NT2/D1 (cell line): ENCODE measurements around the gene CYP26B1.

Experiments used
- DNase-seq: peaks from one replicate; pipeline ENCODE4 v3.0.0-alpha.2; 2011; ENCODE audit warnings: low read depth, low spot score
- H3K27me3 ChIP-seq: 2 replicates; pipeline ENCODE4 v1.6.0; 2011; ENCODE audit warnings: mild to moderate bottlenecking; ENCODE audit not compliant: insufficient read length, insufficient read depth
- H3K36me3 ChIP-seq: 2 replicates; pipeline ENCODE4 v1.6.1; 2011; ENCODE audit warnings: mild to moderate bottlenecking, low read length, mixed read lengths; ENCODE audit not compliant: insufficient read depth, insufficient read length
- H3K4me1 ChIP-seq: 2 replicates; pipeline ENCODE4 v1.5.1; 2011; ENCODE audit not compliant: insufficient read depth, insufficient read length
- H3K4me3 ChIP-seq: 2 replicates; pipeline ENCODE4 v1.5.1; 2011; ENCODE audit warnings: low read depth; ENCODE audit not compliant: insufficient read length
- H3K9ac ChIP-seq: 2 replicates; pipeline ENCODE4 v1.6.0; 2011; ENCODE audit warnings: low read depth; ENCODE audit not compliant: insufficient read length
- H3K9me3 ChIP-seq: 2 replicates; pipeline ENCODE4 v1.5.1; 2011; ENCODE audit warnings: mild to moderate bottlenecking, low read length; ENCODE audit not compliant: insufficient read depth
- SUZ12 ChIP-seq: IDR thresholded peaks from 2 replicates; pipeline ENCODE4 v1.6.1; 2011; ENCODE audit not compliant: insufficient read length, insufficient read depth; ENCODE audit errors: extremely low read depth
- YY1 ChIP-seq: IDR thresholded peaks from 2 replicates; pipeline ENCODE4 v1.6.1; 2011; ENCODE audit not compliant: insufficient read length, insufficient read depth
- ZNF274 ChIP-seq: IDR thresholded peaks from 2 replicates; pipeline ENCODE4 v1.6.1; 2011; ENCODE audit warnings: mild to moderate bottlenecking, low read depth, low read length

CYP26B1 gene

DNA sequence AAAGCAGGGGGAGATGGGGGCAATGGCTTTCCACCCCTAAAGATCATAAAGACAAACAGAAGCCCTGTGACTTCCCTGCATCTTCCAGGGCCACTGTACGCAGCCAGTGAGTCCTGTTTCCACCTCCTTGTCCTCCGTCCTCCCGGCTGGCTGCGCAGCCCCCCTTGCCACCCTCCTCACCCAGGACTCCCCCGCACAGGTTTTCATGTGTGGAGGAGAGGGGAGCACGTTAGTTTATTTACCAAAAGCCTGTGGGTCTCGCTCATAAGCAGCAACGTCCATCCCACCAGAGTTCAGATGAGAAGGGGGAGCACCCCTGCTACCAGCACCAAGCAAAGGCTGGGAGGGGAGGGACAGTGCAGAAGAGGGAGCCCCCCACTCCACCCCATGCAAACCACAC, 11.7 kb downstream of the CYP26B1 start:
- peaks cover 7% of the 10 kb centered on the region for H3K4me1 ChIP-seq
- H3K27me3 ChIP-seq, result peaks cover 14% of the 10 kb centered on the region
- no peaks in the 10 kb centered on the region for H3K9me3 ChIP-seq
- no peaks in the 10 kb centered on the region for H3K36me3 ChIP-seq
- TF ChIP-seq SUZ12 (no peak), ZNF274 (no peak), YY1 (no peak)
- no peak overlapping the region for H3K4me3 ChIP-seq
- H3K9ac ChIP-seq, result no peak overlapping the region
- no peak for DNase-seq

DNA sequence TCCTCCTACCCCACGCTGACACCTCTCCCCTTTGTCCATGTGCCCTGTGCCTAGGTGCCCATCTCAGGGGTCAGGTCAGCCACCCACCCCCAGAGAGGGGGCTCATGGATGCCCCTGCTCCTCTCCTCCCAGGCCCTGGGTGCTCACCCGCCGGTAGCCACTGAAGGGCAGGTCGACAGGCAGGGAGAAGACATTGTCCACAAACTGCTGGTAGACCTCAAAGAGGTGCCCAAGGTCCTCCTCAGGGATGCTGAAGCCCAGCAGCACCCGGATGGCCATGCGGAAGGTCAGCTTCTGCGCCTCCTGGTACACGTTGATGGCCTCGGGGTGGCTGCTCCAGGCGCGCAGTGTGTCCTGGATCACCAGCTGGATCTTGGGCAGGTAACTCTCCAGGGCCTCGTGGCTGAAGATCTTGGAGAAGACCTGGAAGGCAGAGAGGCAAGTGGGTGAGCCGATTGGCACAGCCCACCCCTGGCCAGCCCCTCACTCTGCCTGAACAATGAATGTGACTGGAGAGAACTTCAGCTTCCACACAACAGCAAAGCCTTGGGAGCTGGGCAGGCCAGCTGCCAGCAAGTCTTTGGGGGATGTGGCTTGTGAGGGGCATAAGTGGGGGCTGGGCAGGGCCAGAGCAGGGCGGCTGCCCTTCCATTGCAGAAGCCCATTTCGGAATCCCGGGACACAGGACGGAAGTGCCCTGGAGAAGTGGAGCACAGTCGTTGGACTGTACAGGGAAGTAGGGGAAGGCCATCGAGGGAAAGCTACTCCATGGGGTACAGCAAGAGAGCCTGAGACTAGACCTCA, 12.5 kb downstream of the CYP26B1 start:
- H3K4me3 ChIP-seq, result no peak overlapping the region
- H3K36me3 ChIP-seq, result no peaks in the 10 kb centered on the region
- TF ChIP-seq SUZ12 (no peak), ZNF274 (no peak), YY1 (no peak)
- H3K27me3 ChIP-seq, result peaks cover 10% of the 10 kb centered on the region
- DNase-seq, result no peak
- no peak overlapping the region for H3K9ac ChIP-seq
- H3K9me3 ChIP-seq, result no peaks in the 10 kb centered on the region
- H3K4me1 ChIP-seq, result peaks cover 9% of the 10 kb centered on the region

- Histone ChIP-seq H3K36me3 (no peaks in the 10 kb centered on the region), H3K9me3 (no peaks in the 10 kb centered on the region), H3K27me3 (peaks cover 5% of the 10 kb centered on the region), H3K4me3 (no peak overlapping the region), H3K9ac (no peak overlapping the region), H3K4me1 (peaks cover 9% of the 10 kb centered on the region)
- TF ChIP-seq SUZ12 (no peak), ZNF274 (no peak), YY1 (no peak)
- no peak for DNase-seq
Measured at GRCh38 chr2:72134408-72134996, 13.2 kb downstream of the CYP26B1 start.

- Histone ChIP-seq H3K27me3 (peaks cover 5% of the 10 kb centered on the region), H3K9me3 (no peaks in the 10 kb centered on the region), H3K4me3 (no peak overlapping the region), H3K4me1 (peaks cover 9% of the 10 kb centered on the region), H3K36me3 (no peaks in the 10 kb centered on the region), H3K9ac (no peak overlapping the region)
- DNase-seq, result no peak
- TF ChIP-seq ZNF274 (no peak), YY1 (no peak), SUZ12 (no peak)
Measured at GRCh38 chr2:72133721-72134407, 13.8 kb downstream of the CYP26B1 start.

GRCh38 chr2:72132981-72133720, 14.5 kb downstream of the CYP26B1 start:
- DNase-seq, result no peak

GRCh38 chr2:72131916-72132841, 15.5 kb downstream of the CYP26B1 start:
- no peaks in the 10 kb centered on the region for H3K36me3 ChIP-seq
- DNase-seq, result no peak
- H3K4me3 ChIP-seq, result no peak overlapping the region
- TF ChIP-seq SUZ12 (no peak), ZNF274 (no peak), YY1 (no peak)
- H3K27me3 ChIP-seq, result peaks cover 5% of the 10 kb centered on the region
- peaks cover 13% of the 10 kb centered on the region for H3K4me1 ChIP-seq
- no peaks in the 10 kb centered on the region for H3K9me3 ChIP-seq
- H3K9ac ChIP-seq, result no peak overlapping the region

More at GRCh38 chr2:72132981-72133720, 14.5 kb downstream of the CYP26B1 start:
- Histone ChIP-seq H3K4me1 (peaks cover 12% of the 10 kb centered on the region), H3K27me3 (peaks cover 5% of the 10 kb centered on the region), H3K36me3 (no peaks in the 10 kb centered on the region), H3K4me3 (no peak overlapping the region), H3K9me3 (no peaks in the 10 kb centered on the region), H3K9ac (no peak overlapping the region)
- TF ChIP-seq YY1, result no peak
- no peak for TF ChIP-seq ZNF274
- no peak for TF ChIP-seq SUZ12
